ENCODE measurements around the gene SDHC. TPM values are rescaled to one million over a fixed set of nuclear protein-coding genes. Genes with fewer than 3 reads are reported as not detected.
"Not testable (repeated sequence)": the region's sequence is repeated elsewhere in the genome, so short reads cannot be mapped to it uniquely, and the experiment has no call there.

Gene SDHC
- total and polyA plus RNA-seq, 3 experiments from 2014 or later = 199 to 232 (median 226) TPM

DNA sequence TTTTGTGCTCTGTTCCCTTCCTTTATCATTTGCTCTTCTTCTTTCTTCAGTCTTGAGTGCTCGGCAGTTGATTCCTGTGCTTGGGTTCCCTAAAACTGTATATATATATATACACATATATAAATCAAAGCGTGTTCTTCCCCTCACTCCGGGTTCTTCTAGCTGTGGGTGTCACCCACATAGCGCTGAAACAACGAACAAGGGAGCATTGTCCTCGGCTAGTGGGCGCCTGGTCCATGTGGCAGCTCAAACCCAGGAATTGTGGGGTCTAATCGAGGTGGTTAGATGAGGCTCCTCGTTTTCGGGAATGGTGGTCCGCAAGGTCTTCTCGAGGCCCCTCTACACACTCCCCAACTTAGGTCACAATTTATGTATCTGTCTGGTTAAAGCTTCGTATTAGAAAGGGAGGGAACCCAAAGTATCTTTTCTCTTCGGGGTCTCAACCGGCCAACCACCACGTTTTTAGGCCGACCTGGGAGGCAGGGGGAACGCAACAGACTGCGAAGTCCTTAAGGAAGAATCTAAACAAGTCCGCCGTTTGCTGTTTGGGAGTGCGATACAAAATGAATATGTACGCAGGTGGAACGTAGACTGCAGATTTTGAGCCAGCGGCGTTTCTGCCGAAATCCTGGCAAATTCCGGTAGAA, 504 bp upstream of the SDHC start:
- H3K4me3 ChIP-seq (ENCODE audit: low read length) = peak overlapping the region; percentile 99
- Mint-ChIP-seq H3K4me3 (peak overlapping the region; percentile 98 to 99 (median 99)), H3K27me3 (no peaks in the 10 kb centered on the region), H3K4me1 (peaks cover 22 to 38% (median 30%) of the 10 kb centered on the region in 3 donors), H3K36me3 (peaks cover 0 to 15% (median 3%) of the 10 kb centered on the region in 3 donors), H3K27ac (peak overlapping the region; percentile 98 to 100 (median 100)), H3K9me3 (no peaks in the 10 kb centered on the region)
- no peaks in the 10 kb centered on the region for H3K9me3 ChIP-seq (ENCODE audit: low read length)
- no peak for DNase-seq
- H3K36me3 ChIP-seq (ENCODE audit: insufficient read depth, low read length) = no peaks in the 10 kb centered on the region
- ChIA-PET POLR2A (interaction anchor here (0.5 to 1.9 kb wide), 11 partner anchors 8 to 268 kb away, joined by 3 to 14 read pairs (median 4); partner anchors contain the start of genes NDUFS2, PPOX, TOMM40L and UFC1), CTCF (interaction anchor here (0.8 to 2.6 kb wide), 7 partner anchors 9 to 216 kb away, joined by 3 to 13 read pairs (median 3); partner anchors contain the start of genes KLHDC9, NDUFS2 and TOMM40L)
- no peaks in the 10 kb centered on the region for H3K27me3 ChIP-seq (ENCODE audit: insufficient read depth, low read length, poor library complexity, severe bottlenecking)
- H3K4me1 ChIP-seq (ENCODE audit: insufficient read depth, low read length) = peaks cover 16% of the 10 kb centered on the region
- peak overlapping the region; percentile 99 for H3K27ac ChIP-seq (ENCODE audit: low read depth, low read length)

DNA sequence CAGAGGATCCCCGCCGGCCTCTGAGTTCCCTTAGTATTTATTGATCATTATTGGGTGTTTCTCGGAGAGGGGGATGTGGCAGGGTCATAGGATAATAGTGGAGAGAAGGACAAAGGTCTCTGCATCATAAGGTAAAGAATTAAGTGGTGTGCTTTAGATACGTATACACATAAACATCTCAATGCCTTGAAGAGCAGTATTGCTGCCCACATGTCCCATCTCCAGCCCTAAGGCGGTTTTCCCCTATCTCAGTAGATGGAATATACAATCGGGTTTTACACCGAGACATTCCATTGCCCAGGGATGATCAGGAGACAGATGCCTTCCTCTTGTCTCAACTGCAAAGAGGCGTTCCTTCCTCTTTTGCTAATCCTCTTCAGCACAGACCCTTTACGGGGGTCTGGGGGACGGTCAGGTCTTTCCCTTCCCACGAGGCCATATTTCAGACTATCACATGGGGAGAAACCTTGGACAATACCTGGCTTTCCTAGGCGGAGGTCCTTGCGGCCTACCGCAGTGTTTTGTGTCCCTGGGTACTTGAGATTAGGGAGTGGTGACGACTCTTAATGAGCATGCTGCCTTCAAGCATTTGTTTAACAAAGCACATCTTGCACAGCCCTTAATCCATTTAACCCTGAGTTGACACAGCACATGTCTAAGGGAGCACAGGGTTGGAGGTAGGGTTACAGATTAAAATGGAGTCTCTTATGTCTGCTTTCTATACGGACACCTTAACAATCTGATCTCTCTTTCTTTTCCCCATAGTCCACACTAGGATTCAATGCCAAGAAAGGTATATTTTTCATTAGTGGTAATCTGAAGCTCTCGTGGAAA, 1.9 kb downstream of the SDHC start:
- DNase-seq; H3K27me3 Mint-ChIP-seq; H3K27ac ChIP-seq (ENCODE audit: low read depth, low read length); H3K9me3 Mint-ChIP-seq; H3K9me3 ChIP-seq (ENCODE audit: low read length); H3K27me3 ChIP-seq (ENCODE audit: insufficient read depth, low read length, poor library complexity, severe bottlenecking); H3K4me3 ChIP-seq (ENCODE audit: low read length); H3K36me3 ChIP-seq (ENCODE audit: insufficient read depth, low read length): not testable (repeated sequence)
- ChIA-PET POLR2A (interaction anchor here (0.7 kb wide), 1 partner anchor 29 kb away, joined by 5 read pairs; no protein-coding TSS in a partner anchor), CTCF (interaction anchor here (1.4 kb wide), 1 partner anchor 10 kb away, joined by 6 read pairs; no protein-coding TSS in a partner anchor)
- H3K4me1 ChIP-seq (ENCODE audit: insufficient read depth, low read length) = peaks cover 16% of the 10 kb centered on the region
- Mint-ChIP-seq H3K4me3 (peak overlapping the region; percentile 49 to 99 (median 99)), H3K27ac (peak overlapping the region; percentile 14 to 100 (median 100)), H3K36me3 (peaks cover 0 to 26% (median 3%) of the 10 kb centered on the region in 3 donors), H3K4me1 (peaks cover 22 to 45% (median 38%) of the 10 kb centered on the region in 3 donors)

DNA sequence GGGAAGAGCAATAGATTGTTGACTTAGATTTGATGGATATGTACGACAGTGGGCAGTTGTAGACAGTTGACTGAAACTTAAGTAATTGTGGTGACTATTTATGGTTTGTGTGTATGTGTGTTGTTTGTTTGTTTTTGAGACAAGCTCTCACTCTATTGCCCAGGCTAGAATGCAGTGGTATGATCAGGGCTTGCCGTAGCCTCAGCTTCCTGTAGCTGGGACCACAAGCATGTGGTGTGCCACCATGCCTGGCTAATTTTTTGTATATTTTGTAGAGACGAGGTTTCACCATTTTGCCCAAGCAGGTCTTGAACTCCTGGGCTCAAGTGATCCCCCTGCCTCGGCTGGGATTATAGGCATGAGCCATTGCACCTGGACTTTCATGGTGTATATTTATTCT, 9.8 kb downstream of the SDHC start:
- Mint-ChIP-seq H3K27me3 (no peaks in the 10 kb centered on the region), H3K9me3 (no peaks in the 10 kb centered on the region), H3K4me1 (peaks cover 15 to 29% (median 25%) of the 10 kb centered on the region in 3 donors), H3K4me3 (peak overlapping the region in 4 of 7 donors; percentile 16 to 28 (median 22)), H3K27ac (peak overlapping the region in 7 of 8 donors; percentile 18 to 81 (median 61)), H3K36me3 (peaks cover 4 to 56% (median 10%) of the 10 kb centered on the region in 3 donors)
- H3K27me3 ChIP-seq (ENCODE audit: insufficient read depth, low read length, poor library complexity, severe bottlenecking) = no peaks in the 10 kb centered on the region
- H3K9me3 ChIP-seq (ENCODE audit: low read length) = no peaks in the 10 kb centered on the region
- H3K27ac ChIP-seq (ENCODE audit: low read depth, low read length) = no peak overlapping the region
- no peaks in the 10 kb centered on the region for H3K36me3 ChIP-seq (ENCODE audit: insufficient read depth, low read length)
- POLR2A ChIA-PET = no interaction called here
- no peak overlapping the region for H3K4me3 ChIP-seq (ENCODE audit: low read length)
- H3K4me1 ChIP-seq (ENCODE audit: insufficient read depth, low read length) = no peaks in the 10 kb centered on the region
- peak in 1 of 5 donors; percentile 28 for DNase-seq
- CTCF ChIA-PET = interaction anchor here (1.2 to 2.0 kb wide), 3 partner anchors 18 to 59 kb away, joined by 3 to 6 read pairs (median 3); no protein-coding TSS in a partner anchor

- peaks cover 30% of the 10 kb centered on the region for H3K36me3 ChIP-seq (ENCODE audit: insufficient read depth, low read length)
- no peaks in the 10 kb centered on the region for H3K27me3 ChIP-seq (ENCODE audit: insufficient read depth, low read length, poor library complexity, severe bottlenecking)
- no peaks in the 10 kb centered on the region for H3K9me3 ChIP-seq (ENCODE audit: low read length)
- Mint-ChIP-seq H3K27ac (peak overlapping the region in 1 of 8 donors; percentile 47), H3K36me3 (peaks cover 12 to 87% (median 32%) of the 10 kb centered on the region in 3 donors), H3K27me3 (no peaks in the 10 kb centered on the region), H3K4me1 (no peaks in the 10 kb centered on the region), H3K9me3 (no peaks in the 10 kb centered on the region), H3K4me3 (no peak overlapping the region)
- H3K27ac ChIP-seq (ENCODE audit: low read depth, low read length) = no peak overlapping the region
- no peaks in the 10 kb centered on the region for H3K4me1 ChIP-seq (ENCODE audit: insufficient read depth, low read length)
- ChIA-PET CTCF (no interaction called here), POLR2A (no interaction called here)
- DNase-seq = no peak
- no peak overlapping the region for H3K4me3 ChIP-seq (ENCODE audit: low read length)
Observed at GRCh38 chr1:161330346-161330745, 16.2 kb downstream of the SDHC start.

- Mint-ChIP-seq H3K9me3 (no peaks in the 10 kb centered on the region), H3K4me3 (no peak overlapping the region), H3K27me3 (no peaks in the 10 kb centered on the region), H3K27ac (peak overlapping the region in 1 of 8 donors; percentile 26), H3K4me1 (peaks cover 0 to 4% (median 0%) of the 10 kb centered on the region in 3 donors), H3K36me3 (peaks cover 12 to 89% (median 27%) of the 10 kb centered on the region in 3 donors)
- CTCF ChIA-PET = interaction anchor here (2.2 kb wide), 1 partner anchor 9 kb away, joined by 5 read pairs; no protein-coding TSS in a partner anchor
- no peak overlapping the region for H3K27ac ChIP-seq (ENCODE audit: low read depth, low read length)
- H3K27me3 ChIP-seq (ENCODE audit: insufficient read depth, low read length, poor library complexity, severe bottlenecking) = no peaks in the 10 kb centered on the region
- POLR2A ChIA-PET = interaction anchor here (0.8 kb wide), 1 partner anchor 97 kb away, joined by 4 read pairs; no protein-coding TSS in a partner anchor
- no peaks in the 10 kb centered on the region for H3K9me3 ChIP-seq (ENCODE audit: low read length)
- H3K36me3 ChIP-seq (ENCODE audit: insufficient read depth, low read length) = peaks cover 40% of the 10 kb centered on the region
- DNase-seq = no peak
- no peak overlapping the region for H3K4me3 ChIP-seq (ENCODE audit: low read length)
- no peaks in the 10 kb centered on the region for H3K4me1 ChIP-seq (ENCODE audit: insufficient read depth, low read length)
Observed at GRCh38 chr1:161333166-161333565, 19.0 kb downstream of the SDHC start.

- Mint-ChIP-seq H3K36me3 (peaks cover 7 to 83% (median 29%) of the 10 kb centered on the region in 3 donors), H3K27ac (no peak overlapping the region), H3K27me3 (no peaks in the 10 kb centered on the region), H3K4me1 (peaks cover 0 to 9% (median 0%) of the 10 kb centered on the region in 3 donors), H3K9me3 (no peaks in the 10 kb centered on the region), H3K4me3 (no peak overlapping the region)
- Histone ChIP-seq H3K27me3 (ENCODE audit: insufficient read depth, low read length, poor library complexity, severe bottlenecking) (no peaks in the 10 kb centered on the region), H3K9me3 (ENCODE audit: low read length) (no peaks in the 10 kb centered on the region), H3K4me3 (ENCODE audit: low read length) (no peak overlapping the region), H3K4me1 (ENCODE audit: insufficient read depth, low read length) (no peaks in the 10 kb centered on the region), H3K27ac (ENCODE audit: low read depth, low read length) (no peak overlapping the region), H3K36me3 (ENCODE audit: insufficient read depth, low read length) (peaks cover 33% of the 10 kb centered on the region)
- DNase-seq = no peak
- POLR2A ChIA-PET = no interaction called here
- CTCF ChIA-PET = no interaction called here
Observed at GRCh38 chr1:161335796-161336195, 21.6 kb downstream of the SDHC start.

GRCh38 chr1:161342177-161342576, 28.0 kb downstream of the SDHC start:
- Histone ChIP-seq H3K27ac (ENCODE audit: low read depth, low read length) (no peak overlapping the region), H3K9me3 (ENCODE audit: low read length) (no peaks in the 10 kb centered on the region), H3K27me3 (ENCODE audit: insufficient read depth, low read length, poor library complexity, severe bottlenecking) (no peaks in the 10 kb centered on the region), H3K36me3 (ENCODE audit: insufficient read depth, low read length) (peaks cover 26% of the 10 kb centered on the region), H3K4me1 (ENCODE audit: insufficient read depth, low read length) (no peaks in the 10 kb centered on the region), H3K4me3 (ENCODE audit: low read length) (no peak overlapping the region)
- no peak for DNase-seq
- Mint-ChIP-seq H3K27me3 (no peaks in the 10 kb centered on the region), H3K4me3 (no peak overlapping the region), H3K36me3 (peaks cover 0 to 74% (median 26%) of the 10 kb centered on the region in 3 donors), H3K9me3 (no peaks in the 10 kb centered on the region), H3K27ac (no peak overlapping the region), H3K4me1 (peaks cover 5 to 22% (median 8%) of the 10 kb centered on the region in 3 donors)
- CTCF ChIA-PET = interaction anchor here (1.1 to 1.6 kb wide), 2 partner anchors 9 to 39 kb away, joined by 3 to 5 read pairs; no protein-coding TSS in a partner anchor
- POLR2A ChIA-PET = no interaction called here

Data from CD8-positive, alpha-beta memory T cell (primary cell).